Endothelial cell of umbilical vein (primary cell): ENCODE results near the gene CDH23. TPM values are rescaled to one million over a fixed set of nuclear protein-coding genes. Genes with fewer than 3 reads are reported as not detected.

ENCODE experiments used
- BruUV-seq: library from RNA; stranded (reverse); fragments of 400-500 nt; replicated peaks from 2 replicates; lab custom pipeline; 2021; lab: Mats Ljungman, UMichigan
- CTCF ChIA-PET: fragments of 300-600, 350-600 bp; sonication (Branson Sonifier 250); formaldehyde crosslinking; loops from one replicate; lab custom pipeline; 2021; ENCODE audit warnings: antibody characterized with exemption, inconsistent platforms; lab: Charles Lee
- POLR2A ChIA-PET: fragments of 300-600, 350-600 bp; sonication (Branson Sonifier 250); formaldehyde crosslinking; loops from one replicate; lab custom pipeline; 2021; ENCODE audit warnings: antibody characterized with exemption, inconsistent platforms; lab: Charles Lee
- DNase-seq: peaks from one replicate; pipeline ENCODE4 v3.0.0-alpha.2; 2011; ENCODE audit warnings: low read depth, low spot score
- FAIRE-seq: peaks from 2 replicates; lab custom pipeline; 2011; peaks lifted over from hg19 to GRCh38; lab: Jason Lieb, UNC
- H2AFZ ChIP-seq: 2 replicates; pipeline ENCODE4 v1.6.0; 2012; ENCODE audit warnings: low read depth, low read length, control low read depth, inconsistent platforms
- H3K27ac ChIP-seq: 2 replicates; pipeline ENCODE4 v1.5.1; 2011; ENCODE audit warnings: low read depth, mild to moderate bottlenecking, control low read depth, low read length, moderate library complexity; ENCODE audit not compliant: insufficient read depth
- H3K27me3 ChIP-seq, 2 experiments: 2 replicates each; pipeline versions ENCODE4 v1.6.0 to v1.6.1; 2011; ENCODE audit warnings: low read length in 2 of 2, mixed read lengths in 1 of 2; ENCODE audit not compliant: control insufficient read depth in 2 of 2, insufficient read depth in 2 of 2
- H3K36me3 ChIP-seq, 2 experiments: 2 replicates in 1 of 2; 3 replicates in 1 of 2; pipeline ENCODE4 v1.5.1; 2011; ENCODE audit warnings: low read length in 2 of 2, mild to moderate bottlenecking in 1 of 2, moderate library complexity in 1 of 2; ENCODE audit not compliant: control insufficient read depth in 2 of 2, insufficient read depth in 2 of 2; ENCODE audit errors: extremely low read depth in 1 of 2
- H3K4me1 ChIP-seq: 3 replicates; pipeline ENCODE4 v1.5.1; 2011; ENCODE audit warnings: mild to moderate bottlenecking, low read length; ENCODE audit not compliant: control insufficient read depth, insufficient read depth; ENCODE audit errors: extremely low read depth
- H3K4me2 ChIP-seq: 2 replicates; pipeline ENCODE4 v1.6.1; 2011; ENCODE audit warnings: low read length, control low read depth, mixed read lengths; ENCODE audit not compliant: insufficient read depth
- H3K4me3 ChIP-seq, 3 experiments: fragments of 200-600 bp in 1 of 3; sonication (generic), shearing (Covaris generic) in 1 of 3; replicated peaks in 1 of 3; 2 replicates each; pipeline ENCODE4 v1.5.1; 2011 to 2016; ENCODE audit warnings: control low read depth in 3 of 3, low read length in 3 of 3, mild to moderate bottlenecking in 2 of 3, inconsistent platforms in 1 of 3, low read depth in 1 of 3, moderate library complexity in 1 of 3; ENCODE audit not compliant: insufficient read depth in 1 of 3
- H3K79me2 ChIP-seq: 2 replicates; pipeline ENCODE4 v1.6.0; 2012; ENCODE audit warnings: low read length, inconsistent platforms; ENCODE audit not compliant: control insufficient read depth, insufficient read depth
- H3K9ac ChIP-seq: replicated peaks from 2 replicates; pipeline ENCODE3; 2011; ENCODE audit warnings: low read length, control low read depth; ENCODE audit not compliant: insufficient read depth; ENCODE audit errors: extremely low read depth
- H3K9me1 ChIP-seq: replicated peaks from 3 replicates; pipeline ENCODE4 v1.6.0; 2011; ENCODE audit warnings: mild to moderate bottlenecking, low read length; ENCODE audit not compliant: control insufficient read depth, insufficient read depth; ENCODE audit errors: extremely low read depth
- H3K9me3 ChIP-seq: replicated peaks from 2 replicates; pipeline ENCODE4 v1.5.1; 2012; ENCODE audit warnings: low read length, inconsistent platforms; ENCODE audit not compliant: control insufficient read depth, insufficient read depth
- H4K20me1 ChIP-seq: replicated peaks from 2 replicates; pipeline ENCODE3; 2011; ENCODE audit warnings: mild to moderate bottlenecking, low read length; ENCODE audit not compliant: control insufficient read depth, insufficient read depth; ENCODE audit errors: extremely low read depth
- EZH2 ChIP-seq: IDR thresholded peaks from 2 replicates; pipeline ENCODE4 v1.6.1; 2012; ENCODE audit warnings: borderline replicate concordance, low read depth, mild to moderate bottlenecking, moderate library complexity, low read length, inconsistent platforms; ENCODE audit not compliant: severe bottlenecking
- FOS ChIP-seq: IDR thresholded peaks from 2 replicates; pipeline ENCODE4 v1.6.1; 2011; ENCODE audit warnings: mild to moderate bottlenecking, low read length, moderate library complexity, borderline replicate concordance; ENCODE audit not compliant: insufficient read depth
- GATA2 ChIP-seq: IDR thresholded peaks from 2 replicates; pipeline ENCODE4 v1.7.0; 2011; ENCODE audit warnings: low read depth, mild to moderate bottlenecking, moderate library complexity, mixed read lengths, low read length; ENCODE audit not compliant: insufficient read length, insufficient read depth
- JUN ChIP-seq: IDR thresholded peaks from 2 replicates; pipeline ENCODE4 v1.6.1; 2011; ENCODE audit warnings: borderline replicate concordance, low read depth; ENCODE audit not compliant: insufficient read length, insufficient read depth
- MYC ChIP-seq: IDR thresholded peaks from one replicate; pipeline ENCODE4 v1.6.1; 2011; ENCODE audit warnings: mild to moderate bottlenecking, low read depth, low read length
- POLR2A ChIP-seq: IDR thresholded peaks from 2 replicates; pipeline ENCODE4 v1.6.1; 2012; ENCODE audit warnings: low read depth, mild to moderate bottlenecking, control low read depth, low read length
- POLR2AphosphoS5 ChIP-seq: IDR thresholded peaks from 2 replicates; pipeline ENCODE4 v1.6.1; 2012; ENCODE audit warnings: low read depth, mild to moderate bottlenecking, control low read depth, low read length, moderate library complexity; ENCODE audit not compliant: insufficient read depth
- dilution Hi-C: fragments of 300-500 bp; cut with MboI; formaldehyde crosslinking; loops from one replicate; pipeline ENCODE4 v1.15.0; 2019; ENCODE audit warnings: low sequenced_read_pairs; ENCODE audit not compliant: extremely low pct_ligation_motif_present
- intact Hi-C: fragments of 100-400 bp; cut with micrococcal nuclease; formaldehyde crosslinking; loops from one replicate; pipeline ENCODE4 v1.10.0; 2022
- polyA plus RNA-seq, 4 experiments: library from polyadenylated mRNA; depleted of rRNA in 3 of 4; stranded (reverse) in 3 of 4; unstranded in 1 of 4; fragments of >200 nt; gene quantifications; 2 replicates each; pipeline versions ENCODE4 v1.2.1 to v1.2.3, GENCODE V29; 2011 to 2012; ENCODE audit warnings: missing spikeins in 1 of 4
- total RNA-seq: library from RNA; stranded (reverse); gene quantifications from 2 replicates; pipeline ENCODE4 v1.2.3, GENCODE V29; 2021
- TF ChIP-seq, protein P1 (sequence below), 2 donors: IDR thresholded peaks; 1 replicate in 1 of 2; 2 replicates in 1 of 2; pipeline ENCODE4 v1.5.1; 2011; ENCODE audit warnings: low read length in 2 of 2, mild to moderate bottlenecking in 2 of 2, moderate library complexity in 2 of 2, control low read depth in 1 of 2, inconsistent platforms in 1 of 2, low read depth in 1 of 2; ENCODE audit not compliant: insufficient read depth in 1 of 2; ENCODE audit errors: extremely low read depth in 1 of 2
- TF ChIP-seq, protein P2 (sequence below): IDR thresholded peaks from 2 replicates; pipeline ENCODE4 v1.6.1; 2011; ENCODE audit not compliant: insufficient read depth, insufficient read length

CDH23 gene
- total and polyA plus RNA-seq, 2 donors (not counting 3 experiments of a cell fraction or from before 2014, with no cell fraction given): not detected

DNA sequence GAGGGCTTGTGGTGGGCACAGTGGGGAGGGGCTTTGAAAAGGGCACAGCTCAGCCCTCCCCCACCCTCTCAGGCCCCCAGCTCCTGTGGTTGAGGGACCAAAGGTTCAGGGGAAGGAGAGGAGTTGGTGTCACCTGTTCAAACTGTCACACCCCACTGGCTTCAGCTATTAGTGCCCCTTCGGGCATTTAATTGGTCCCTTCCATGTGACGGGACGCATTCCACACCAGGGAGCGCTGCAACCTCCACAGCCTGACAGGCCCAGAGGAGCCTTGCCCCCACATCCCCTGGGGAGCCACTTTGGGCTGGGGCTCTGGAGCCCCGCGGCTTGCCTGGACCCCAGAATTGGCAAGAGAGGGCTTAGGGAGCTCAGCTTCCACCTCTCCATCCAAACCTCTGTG, 247.2 kb downstream of the CDH23 start:
- no peaks in the 10 kb centered on the region for H3K9me3 ChIP-seq
- H4K20me1 ChIP-seq: no peaks in the 10 kb centered on the region
- CTCF ChIA-PET: interaction anchor here (3.3 kb wide), 1 partner anchor 53 kb away, joined by 8 read pairs; no protein-coding TSS in a partner anchor
- no peak for TF ChIP-seq GATA2
- no peak for TF ChIP-seq FOS
- TF ChIP-seq POLR2AphosphoS5: no peak
- TF ChIP-seq, protein P1, sequence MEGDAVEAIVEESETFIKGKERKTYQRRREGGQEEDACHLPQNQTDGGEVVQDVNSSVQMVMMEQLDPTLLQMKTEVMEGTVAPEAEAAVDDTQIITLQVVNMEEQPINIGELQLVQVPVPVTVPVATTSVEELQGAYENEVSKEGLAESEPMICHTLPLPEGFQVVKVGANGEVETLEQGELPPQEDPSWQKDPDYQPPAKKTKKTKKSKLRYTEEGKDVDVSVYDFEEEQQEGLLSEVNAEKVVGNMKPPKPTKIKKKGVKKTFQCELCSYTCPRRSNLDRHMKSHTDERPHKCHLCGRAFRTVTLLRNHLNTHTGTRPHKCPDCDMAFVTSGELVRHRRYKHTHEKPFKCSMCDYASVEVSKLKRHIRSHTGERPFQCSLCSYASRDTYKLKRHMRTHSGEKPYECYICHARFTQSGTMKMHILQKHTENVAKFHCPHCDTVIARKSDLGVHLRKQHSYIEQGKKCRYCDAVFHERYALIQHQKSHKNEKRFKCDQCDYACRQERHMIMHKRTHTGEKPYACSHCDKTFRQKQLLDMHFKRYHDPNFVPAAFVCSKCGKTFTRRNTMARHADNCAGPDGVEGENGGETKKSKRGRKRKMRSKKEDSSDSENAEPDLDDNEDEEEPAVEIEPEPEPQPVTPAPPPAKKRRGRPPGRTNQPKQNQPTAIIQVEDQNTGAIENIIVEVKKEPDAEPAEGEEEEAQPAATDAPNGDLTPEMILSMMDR (IDR thresholded peaks at IDR 0.05; ENCODE audit: extremely low read depth in 1 of 2, insufficient read depth in 1 of 2, low read depth in 1 of 2, low read length in 2 of 2): no peak
- no peak for TF ChIP-seq MYC
- TF ChIP-seq, protein P2, sequence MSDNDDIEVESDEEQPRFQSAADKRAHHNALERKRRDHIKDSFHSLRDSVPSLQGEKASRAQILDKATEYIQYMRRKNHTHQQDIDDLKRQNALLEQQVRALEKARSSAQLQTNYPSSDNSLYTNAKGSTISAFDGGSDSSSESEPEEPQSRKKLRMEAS: no peak
- TF ChIP-seq JUN: no peak
- TF ChIP-seq EZH2: no peak
- TF ChIP-seq POLR2A: no peak
- H3K4me2 ChIP-seq: no peak overlapping the region
- intact Hi-C loops (no loop called here), dilution Hi-C loops (no loop called here)
- no peak overlapping the region for H3K4me3 ChIP-seq
- no peak overlapping the region for H3K27ac ChIP-seq
- H3K36me3 ChIP-seq: no peaks in the 10 kb centered on the region
- H3K27me3 ChIP-seq: no peaks in the 10 kb centered on the region
- BruUV-seq: no TSS peak
- DNase-seq (no peak), FAIRE-seq (no peak)
- no peaks in the 10 kb centered on the region for H3K4me1 ChIP-seq
- H3K9ac ChIP-seq: no peak overlapping the region
- POLR2A ChIA-PET: no interaction called here
- no peaks in the 10 kb centered on the region for H3K9me1 ChIP-seq
- no peak overlapping the region for H2AFZ ChIP-seq
- no peaks in the 10 kb centered on the region for H3K79me2 ChIP-seq
